Activated B cell treated with CpG ODN at 0.5 μM for 24 hours (primary cell): ENCODE results near the gene LINC00305. TPM values are rescaled to one million over a fixed set of nuclear protein-coding genes. Genes with fewer than 3 reads are reported as not detected.

Experiments used
- ATAC-seq: fragments of 200-7000 bp; cut with Tn5 transposase; one replicate; pipeline ENCODE4 v1.10.0; 2021; ENCODE audit warnings: low read depth, mild to moderate bottlenecking, moderate library complexity
- CTCF ChIA-PET: fragments of 350-600 bp; sonication (Branson Sonifier 250); formaldehyde crosslinking; loops from one replicate; lab custom pipeline; 2021; ENCODE audit warnings: antibody characterized with exemption; lab: Charles Lee
- POLR2A ChIA-PET: fragments of 350-600 bp; sonication (Branson Sonifier 250); formaldehyde crosslinking; loops from one replicate; lab custom pipeline; 2021; ENCODE audit warnings: antibody characterized with exemption; lab: Charles Lee
- DNase-seq: peaks from one replicate; pipeline ENCODE4 v3.0.0; 2022
- H3K27ac Mint-ChIP-seq: one replicate; pipeline ENCODE4 v1.8.0; 2020; ENCODE audit warnings: mixed read lengths
- H3K27me3 Mint-ChIP-seq: one replicate; pipeline ENCODE4 v1.8.0; 2021; ENCODE audit warnings: mixed read lengths
- H3K36me3 Mint-ChIP-seq: one replicate; pipeline ENCODE4 v1.8.0; 2021; ENCODE audit warnings: low read depth, mixed read lengths
- H3K4me1 Mint-ChIP-seq: one replicate; pipeline ENCODE4 v1.8.0; 2021; ENCODE audit warnings: mixed read lengths
- H3K4me3 Mint-ChIP-seq: one replicate; pipeline ENCODE4 v1.8.0; 2020; ENCODE audit warnings: mild to moderate bottlenecking, mixed read lengths
- H3K9me3 Mint-ChIP-seq: one replicate; pipeline ENCODE4 v1.8.0; 2020; ENCODE audit warnings: mixed read lengths
- intact Hi-C: fragments of 100-400 bp; cut with micrococcal nuclease; formaldehyde crosslinking; loops from one replicate; pipeline ENCODE4 v1.15.1; 2024
- total RNA-seq: library from RNA; stranded (reverse); gene quantifications from 2 replicates; pipeline ENCODE4 v1.2.3, GENCODE V29; 2022
- TF ChIP-seq, protein P1 (sequence below): fragments of 200-600 bp; IDR thresholded peaks from one replicate; pipeline ENCODE4 v1.8.0; 2022; ENCODE audit warnings: antibody characterized with exemption, mild to moderate bottlenecking

The LINC00305 gene
- total RNA-seq, 1 donor from 2014 or later, result not detected

DNA sequence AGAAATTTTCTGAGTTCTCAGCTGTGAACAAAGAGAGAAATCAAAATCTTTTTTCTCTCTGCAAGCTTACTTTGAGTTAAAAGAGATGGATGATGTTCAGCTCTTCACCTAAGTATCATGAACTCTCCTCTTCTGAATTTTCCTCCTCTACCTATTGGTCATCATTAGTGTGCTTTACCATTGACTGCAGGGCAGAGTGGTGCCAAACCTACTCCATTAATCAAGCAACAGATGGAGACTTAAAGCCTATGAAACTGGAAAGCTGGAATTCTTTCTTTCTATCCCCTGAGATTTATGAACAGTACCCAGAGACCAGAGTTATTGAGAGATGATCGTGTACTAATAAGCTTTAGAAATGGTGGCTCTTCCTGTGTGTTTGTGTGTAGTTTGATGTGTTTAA is 31.3 kb upstream of the LINC00305 start:
- Mint-ChIP-seq H3K9me3 (no peaks in the 10 kb centered on the region), H3K27ac (no peak overlapping the region), H3K4me1 (no peaks in the 10 kb centered on the region), H3K4me3 (no peak overlapping the region), H3K27me3 (peaks cover 2% of the 10 kb centered on the region), H3K36me3 (no peaks in the 10 kb centered on the region)
- TF ChIP-seq, protein P1, sequence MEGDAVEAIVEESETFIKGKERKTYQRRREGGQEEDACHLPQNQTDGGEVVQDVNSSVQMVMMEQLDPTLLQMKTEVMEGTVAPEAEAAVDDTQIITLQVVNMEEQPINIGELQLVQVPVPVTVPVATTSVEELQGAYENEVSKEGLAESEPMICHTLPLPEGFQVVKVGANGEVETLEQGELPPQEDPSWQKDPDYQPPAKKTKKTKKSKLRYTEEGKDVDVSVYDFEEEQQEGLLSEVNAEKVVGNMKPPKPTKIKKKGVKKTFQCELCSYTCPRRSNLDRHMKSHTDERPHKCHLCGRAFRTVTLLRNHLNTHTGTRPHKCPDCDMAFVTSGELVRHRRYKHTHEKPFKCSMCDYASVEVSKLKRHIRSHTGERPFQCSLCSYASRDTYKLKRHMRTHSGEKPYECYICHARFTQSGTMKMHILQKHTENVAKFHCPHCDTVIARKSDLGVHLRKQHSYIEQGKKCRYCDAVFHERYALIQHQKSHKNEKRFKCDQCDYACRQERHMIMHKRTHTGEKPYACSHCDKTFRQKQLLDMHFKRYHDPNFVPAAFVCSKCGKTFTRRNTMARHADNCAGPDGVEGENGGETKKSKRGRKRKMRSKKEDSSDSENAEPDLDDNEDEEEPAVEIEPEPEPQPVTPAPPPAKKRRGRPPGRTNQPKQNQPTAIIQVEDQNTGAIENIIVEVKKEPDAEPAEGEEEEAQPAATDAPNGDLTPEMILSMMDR, result no peak
- ChIA-PET CTCF (no interaction called here), POLR2A (no interaction called here)
- ATAC-seq, result no peak
- intact Hi-C loops, result no loop called here
- DNase-seq, result no peak

DNA sequence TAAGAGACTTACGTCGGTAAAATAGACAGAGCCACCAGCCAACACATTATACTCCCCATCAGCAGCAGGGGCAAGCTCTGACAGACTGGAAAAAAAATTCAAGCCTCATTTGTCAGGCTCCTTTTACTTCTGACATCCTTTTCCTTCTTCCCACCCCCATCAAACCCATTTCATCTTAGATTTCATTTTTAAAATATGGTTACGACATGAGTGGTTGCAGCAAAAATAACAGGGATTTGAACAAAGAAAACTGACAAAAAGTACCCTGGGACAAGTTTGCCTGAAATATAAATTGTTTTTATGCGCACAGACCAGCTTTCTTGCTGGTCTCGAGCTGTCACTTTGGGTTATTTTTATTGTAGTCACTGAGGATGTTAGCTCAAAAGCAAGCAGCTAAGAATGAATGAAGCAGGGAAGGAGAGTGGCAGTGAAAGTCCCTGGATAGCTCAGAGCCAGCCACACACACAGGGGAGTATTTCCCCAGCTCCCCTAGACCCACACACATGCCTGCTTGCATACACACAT is 30.7 kb upstream of the LINC00305 start:
- ChIA-PET POLR2A (no interaction called here), CTCF (no interaction called here)
- Mint-ChIP-seq H3K4me3 (no peak overlapping the region), H3K27ac (no peak overlapping the region), H3K4me1 (no peaks in the 10 kb centered on the region), H3K36me3 (no peaks in the 10 kb centered on the region), H3K9me3 (no peaks in the 10 kb centered on the region), H3K27me3 (peaks cover 2% of the 10 kb centered on the region)
- TF ChIP-seq, protein P1, result no peak
- intact Hi-C loops, result no loop called here
- DNase-seq, result no peak
- ATAC-seq, result no peak

DNA sequence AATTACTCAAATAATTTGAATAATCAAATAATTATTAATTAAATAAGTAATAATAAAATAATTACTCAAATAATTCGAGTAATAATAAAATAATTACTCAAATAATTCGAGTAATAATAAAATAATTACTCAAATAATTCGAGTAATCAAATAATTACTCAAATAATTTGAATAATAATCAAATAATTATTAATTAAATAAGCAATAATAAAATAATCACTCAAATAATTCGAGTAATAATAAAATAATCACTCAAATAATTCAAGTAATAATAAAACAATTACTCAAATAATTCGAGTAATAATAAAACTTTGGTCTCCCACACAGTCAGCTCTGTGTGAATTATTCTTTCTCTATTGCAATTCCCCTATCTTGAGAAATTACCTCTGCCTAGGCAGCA is 30.0 kb upstream of the LINC00305 start:
- ATAC-seq, result no peak
- intact Hi-C loops, result no loop called here
- no peaks in the 10 kb centered on the region for H3K36me3 Mint-ChIP-seq
- CTCF ChIA-PET, result no interaction called here
- TF ChIP-seq, protein P1, result no peak
- no peak overlapping the region for H3K27ac Mint-ChIP-seq
- no peak overlapping the region for H3K4me3 Mint-ChIP-seq
- no peaks in the 10 kb centered on the region for H3K4me1 Mint-ChIP-seq
- H3K9me3 Mint-ChIP-seq, result no peaks in the 10 kb centered on the region
- no peaks in the 10 kb centered on the region for H3K27me3 Mint-ChIP-seq
- DNase-seq, result no peak
- POLR2A ChIA-PET, result no interaction called here

DNA sequence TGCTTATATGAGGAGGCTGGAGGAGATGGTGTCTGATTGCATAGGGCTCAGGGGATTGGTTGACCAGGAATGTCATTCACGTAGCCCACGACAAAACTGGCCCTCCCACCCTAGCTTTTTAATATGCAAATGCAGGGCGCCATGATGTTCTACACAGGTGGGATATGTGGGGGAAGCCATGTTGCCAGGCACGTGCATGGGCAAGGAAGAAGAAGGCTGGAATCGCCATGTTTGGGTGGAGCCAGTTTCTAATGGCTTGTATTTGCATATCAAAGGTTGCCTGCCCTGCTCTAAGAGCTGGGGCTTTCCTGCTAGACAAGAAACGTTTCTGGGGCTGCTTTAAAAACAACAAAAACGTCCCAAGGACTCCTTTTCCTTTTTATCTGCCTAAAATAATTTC is 26.5 kb upstream of the LINC00305 start:
- ChIA-PET POLR2A (no interaction called here), CTCF (no interaction called here)
- H3K4me3 Mint-ChIP-seq, result no peak overlapping the region
- H3K9me3 Mint-ChIP-seq, result peaks cover 3% of the 10 kb centered on the region
- H3K27me3 Mint-ChIP-seq, result no peaks in the 10 kb centered on the region
- no peaks in the 10 kb centered on the region for H3K4me1 Mint-ChIP-seq
- DNase-seq, result no peak
- intact Hi-C loops, result no loop called here
- no peak for ATAC-seq
- TF ChIP-seq, protein P1, result no peak
- no peaks in the 10 kb centered on the region for H3K36me3 Mint-ChIP-seq
- H3K27ac Mint-ChIP-seq, result no peak overlapping the region

DNA sequence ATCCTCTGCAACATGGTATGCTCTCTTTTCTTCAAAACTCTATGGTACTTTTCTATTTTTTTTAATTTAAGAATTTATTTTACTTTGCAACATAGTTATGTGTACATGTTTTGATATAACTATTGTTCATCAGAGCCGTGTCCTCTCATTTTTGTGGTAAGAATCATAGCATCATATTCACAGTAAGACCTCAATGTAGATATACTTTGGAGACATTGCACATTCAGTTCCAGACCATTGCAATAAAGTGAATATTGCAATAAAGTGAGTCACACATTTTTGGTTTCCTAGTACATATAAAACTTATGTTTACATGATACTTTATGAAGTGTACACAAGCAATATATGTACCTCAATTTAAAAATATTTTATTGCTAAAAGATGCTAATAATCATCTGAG is 22.7 kb upstream of the LINC00305 start:
- ChIA-PET POLR2A (no interaction called here), CTCF (no interaction called here)
- Mint-ChIP-seq H3K27me3 (no peaks in the 10 kb centered on the region), H3K4me1 (no peaks in the 10 kb centered on the region), H3K27ac (no peak overlapping the region), H3K4me3 (no peak overlapping the region), H3K36me3 (no peaks in the 10 kb centered on the region), H3K9me3 (peaks cover 3% of the 10 kb centered on the region)
- DNase-seq (no peak), ATAC-seq (no peak)
- TF ChIP-seq, protein P1, result no peak
- intact Hi-C loops, result no loop called here
